ENCODE measurements around the gene LRRC45. TPM values are rescaled to one million over a fixed set of nuclear protein-coding genes. Genes with fewer than 3 reads are reported as not detected.

The LRRC45 gene
- total RNA-seq, 1 experiment from 2014 or later, result 41.5 TPM

DNA sequence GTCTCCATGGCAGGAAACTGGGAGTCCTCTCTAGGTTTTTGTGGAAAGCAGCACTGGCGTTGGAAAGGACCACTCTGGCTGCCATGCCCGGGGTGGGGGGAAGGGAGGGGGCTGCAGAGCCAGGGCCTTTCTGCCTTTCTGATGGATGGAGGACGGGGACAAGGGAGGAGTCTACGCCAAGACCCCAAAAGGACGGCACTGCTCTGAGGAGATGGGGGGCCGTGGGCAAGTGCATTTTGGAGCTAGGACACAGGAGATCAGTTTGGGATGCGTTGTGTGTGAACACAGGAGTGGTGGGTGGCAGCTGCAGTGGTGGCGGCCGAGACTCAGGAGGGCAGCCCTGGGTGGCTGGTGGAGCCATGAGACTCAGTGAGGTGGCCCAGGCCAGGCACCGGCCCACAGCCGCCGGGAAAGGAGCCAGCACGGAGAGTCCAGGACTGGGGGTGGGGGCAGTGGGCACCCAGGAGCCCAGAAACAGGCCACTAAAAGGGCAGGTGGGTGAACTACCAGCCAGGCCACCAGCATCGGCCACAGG lies 2.5 kb upstream of the LRRC45 start:
- POLR2A ChIA-PET (ENCODE audit: unreplicated experiment), result interaction anchor here (0.6 to 0.7 kb wide), 2 partner anchors 11 to 153 kb away, joined by 3 to 13 read pairs; no protein-coding TSS in a partner anchor

DNA sequence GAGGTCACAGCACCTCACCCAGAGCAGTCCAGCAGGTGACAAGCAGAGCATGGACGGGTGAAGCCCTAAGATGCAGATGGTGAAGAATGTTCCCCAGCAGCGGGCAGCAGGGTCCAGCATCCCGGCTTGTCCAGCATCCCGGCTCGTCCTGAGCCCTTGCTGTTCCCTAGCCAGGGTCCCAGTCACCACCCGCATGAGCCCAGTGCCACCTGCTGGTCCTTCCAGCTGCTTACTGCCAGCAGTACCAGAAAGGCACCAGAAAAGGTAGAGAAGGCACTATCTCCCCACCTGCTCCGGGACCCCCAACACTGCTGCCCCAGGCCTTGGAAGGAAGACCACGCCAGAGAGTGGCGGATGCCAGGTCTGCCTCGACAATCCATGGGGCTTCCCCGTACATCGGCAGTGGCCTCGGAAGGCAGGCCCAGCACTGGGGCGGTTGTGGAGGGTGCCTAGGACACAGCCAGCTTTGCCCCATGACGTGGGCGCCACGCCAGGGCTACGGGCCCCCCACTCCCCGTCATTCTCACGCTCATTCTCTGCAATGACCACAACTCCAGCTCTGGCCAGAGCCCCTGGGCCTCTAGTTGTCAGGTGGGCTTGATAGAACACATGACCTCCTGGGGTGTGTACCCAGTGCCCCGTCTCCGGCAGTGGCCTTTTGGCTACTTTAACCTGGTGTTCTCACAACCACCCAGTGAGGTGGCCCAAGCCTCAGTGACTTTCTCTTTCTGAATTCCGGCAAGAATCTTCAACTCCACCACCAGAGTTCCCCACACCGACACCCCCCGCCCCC lies 1.8 kb upstream of the LRRC45 start:
- no peaks in the 10 kb centered on the region for H3K9me2 ChIP-seq (ENCODE audit: insufficient read depth)
- peaks cover 11% of the 10 kb centered on the region; the same call in 1 of the 2 replicates for H3K79me2 ChIP-seq (ENCODE audit: low read depth)
- no peak overlapping the region for H3K27ac ChIP-seq
- peaks cover 5% of the 10 kb centered on the region; the same call in 1 of the 2 replicates for H4K20me1 ChIP-seq (ENCODE audit: insufficient read depth)
- no peak for TF ChIP-seq EZH2 (IDR thresholded peaks at IDR 0.05; ENCODE audit: low read depth)
- TF ChIP-seq, protein P1, sequence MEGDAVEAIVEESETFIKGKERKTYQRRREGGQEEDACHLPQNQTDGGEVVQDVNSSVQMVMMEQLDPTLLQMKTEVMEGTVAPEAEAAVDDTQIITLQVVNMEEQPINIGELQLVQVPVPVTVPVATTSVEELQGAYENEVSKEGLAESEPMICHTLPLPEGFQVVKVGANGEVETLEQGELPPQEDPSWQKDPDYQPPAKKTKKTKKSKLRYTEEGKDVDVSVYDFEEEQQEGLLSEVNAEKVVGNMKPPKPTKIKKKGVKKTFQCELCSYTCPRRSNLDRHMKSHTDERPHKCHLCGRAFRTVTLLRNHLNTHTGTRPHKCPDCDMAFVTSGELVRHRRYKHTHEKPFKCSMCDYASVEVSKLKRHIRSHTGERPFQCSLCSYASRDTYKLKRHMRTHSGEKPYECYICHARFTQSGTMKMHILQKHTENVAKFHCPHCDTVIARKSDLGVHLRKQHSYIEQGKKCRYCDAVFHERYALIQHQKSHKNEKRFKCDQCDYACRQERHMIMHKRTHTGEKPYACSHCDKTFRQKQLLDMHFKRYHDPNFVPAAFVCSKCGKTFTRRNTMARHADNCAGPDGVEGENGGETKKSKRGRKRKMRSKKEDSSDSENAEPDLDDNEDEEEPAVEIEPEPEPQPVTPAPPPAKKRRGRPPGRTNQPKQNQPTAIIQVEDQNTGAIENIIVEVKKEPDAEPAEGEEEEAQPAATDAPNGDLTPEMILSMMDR (conservative IDR thresholded peaks at IDR 0.05), result peak; percentile 73
- peak overlapping the region; percentile 89 for H3K4me2 ChIP-seq
- intact Hi-C loops (cut with micrococcal nuclease; ENCODE audit: unreplicated experiment), result loop anchor here (1.0 to 5.0 kb wide), 2 partner anchors 62 to 339 kb away; partner anchors contain the start of genes ARL16 and HGS
- H3K4me1 ChIP-seq (replicated peaks; ENCODE audit: insufficient read depth), result peaks cover 6% of the 10 kb centered on the region; the same call in 1 of the 2 replicates
- BruUV-seq (replicated peaks), result TSS peak; percentile 48
- peaks cover 6% of the 10 kb centered on the region; the same call in 1 of the 2 replicates for H3F3A ChIP-seq (ENCODE audit: insufficient read depth, low read depth)
- H3K4me3 ChIP-seq, result peak overlapping the region; percentile 84; the same call in 1 of the 2 replicates
- H3K27me3 ChIP-seq (ENCODE audit: insufficient read depth, low read depth), result no peaks in the 10 kb centered on the region
- no peak overlapping the region for H2AFZ ChIP-seq
- DNase-seq, result peak; percentile 45 to 85
- CTCF ChIA-PET, result interaction anchor here (1.5 to 3.2 kb wide), 5 partner anchors 16 to 109 kb away, joined by 3 to 18 read pairs (median 5); partner anchors contain the start of genes DCXR and NOTUM
- H3K9me3 ChIP-seq (ENCODE audit: insufficient read depth, low read depth), result no peaks in the 10 kb centered on the region
- H3K36me3 ChIP-seq (ENCODE audit: low read depth), result no peaks in the 10 kb centered on the region
- POLR2A ChIA-PET (ENCODE audit: unreplicated experiment), result interaction anchor here (0.6 kb wide), 1 partner anchor 154 kb away, joined by 3 read pairs; no protein-coding TSS in a partner anchor

More for the DNA sequence above, 2.5 kb upstream of the LRRC45 start:
- H3K79me2 ChIP-seq (ENCODE audit: low read depth), result peaks cover 11% of the 10 kb centered on the region; the same call in 1 of the 2 replicates
- BruUV-seq (replicated peaks), result no TSS peak
- no peak for DNase-seq
- no peaks in the 10 kb centered on the region for H3K36me3 ChIP-seq (ENCODE audit: low read depth)
- peaks cover 6% of the 10 kb centered on the region; the same call in 1 of the 2 replicates for H3K4me1 ChIP-seq (replicated peaks; ENCODE audit: insufficient read depth)
- no peak overlapping the region for H3K4me3 ChIP-seq
- H3K9me3 ChIP-seq (ENCODE audit: insufficient read depth, low read depth), result no peaks in the 10 kb centered on the region
- intact Hi-C loops (cut with micrococcal nuclease; ENCODE audit: unreplicated experiment), result loop anchor here (1.0 to 5.0 kb wide), 2 partner anchors 61 to 338 kb away; partner anchors contain the start of genes ARL16 and HGS
- no peak overlapping the region for H2AFZ ChIP-seq
- H3K9me2 ChIP-seq (ENCODE audit: insufficient read depth), result no peaks in the 10 kb centered on the region
- peak overlapping the region; percentile 89; the same call in 1 of the 2 replicates for H3K4me2 ChIP-seq
- peaks cover 5% of the 10 kb centered on the region; the same call in 1 of the 2 replicates for H4K20me1 ChIP-seq (ENCODE audit: insufficient read depth)
- no peak for TF ChIP-seq EZH2 (IDR thresholded peaks at IDR 0.05; ENCODE audit: low read depth)
- TF ChIP-seq, protein P1 (conservative IDR thresholded peaks at IDR 0.05), result no peak
- no peak overlapping the region for H3K27ac ChIP-seq
- CTCF ChIA-PET, result interaction anchor here (0.6 to 3.2 kb wide), 8 partner anchors 17 to 305 kb away, joined by 3 to 18 read pairs (median 5); partner anchors contain the start of genes DCXR and NOTUM
- H3K27me3 ChIP-seq (ENCODE audit: insufficient read depth, low read depth), result no peaks in the 10 kb centered on the region
- peaks cover 6% of the 10 kb centered on the region; the same call in 1 of the 2 replicates for H3F3A ChIP-seq (ENCODE audit: insufficient read depth, low read depth)

DNA sequence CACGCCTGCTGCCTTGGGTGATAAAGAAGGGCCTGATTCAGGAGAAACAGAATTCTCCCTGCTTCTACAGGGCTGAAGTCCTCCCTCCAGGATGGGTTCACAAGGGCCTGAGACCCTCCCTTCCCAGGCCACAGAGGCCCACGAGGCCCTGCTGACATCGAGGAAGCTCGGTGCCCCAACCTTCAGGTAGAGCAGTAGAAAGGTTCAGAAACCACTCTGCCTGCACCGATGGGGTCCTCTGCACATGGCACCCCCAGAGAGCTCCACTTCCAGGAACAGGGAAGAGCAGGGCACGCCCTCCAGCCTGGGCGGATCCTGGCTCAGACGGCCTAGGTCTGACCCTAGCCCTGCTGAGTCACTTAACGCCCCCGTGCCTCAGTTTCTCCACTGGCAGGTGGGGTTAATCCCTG lies 1.2 kb upstream of the LRRC45 start:
- peak overlapping the region; percentile 79 for H2AFZ ChIP-seq
- H3K9me3 ChIP-seq (ENCODE audit: insufficient read depth, low read depth), result no peaks in the 10 kb centered on the region
- no peaks in the 10 kb centered on the region for H3K36me3 ChIP-seq (ENCODE audit: low read depth)
- H3K4me1 ChIP-seq (replicated peaks; ENCODE audit: insufficient read depth), result peaks cover 6% of the 10 kb centered on the region; the same call in 1 of the 2 replicates
- POLR2A ChIA-PET (ENCODE audit: unreplicated experiment), result no interaction called here
- intact Hi-C loops (cut with micrococcal nuclease; ENCODE audit: unreplicated experiment), result loop anchor here (1.0 to 5.0 kb wide), 4 partner anchors 63 to 340 kb away; partner anchors contain the start of genes ARHGDIA, ARL16 and HGS
- H3K79me2 ChIP-seq (ENCODE audit: low read depth), result peaks cover 11% of the 10 kb centered on the region; the same call in 1 of the 2 replicates
- H3K27me3 ChIP-seq (ENCODE audit: insufficient read depth, low read depth), result no peaks in the 10 kb centered on the region
- H3K4me3 ChIP-seq, result peak overlapping the region; percentile 84
- BruUV-seq (replicated peaks), result no TSS peak
- H3K9me2 ChIP-seq (ENCODE audit: insufficient read depth), result no peaks in the 10 kb centered on the region
- DNase-seq, result peak in 1 of 2 experiments; percentile 25
- no peak overlapping the region for H3K27ac ChIP-seq
- H3F3A ChIP-seq (ENCODE audit: insufficient read depth, low read depth), result peaks cover 6% of the 10 kb centered on the region; the same call in 1 of the 2 replicates
- TF ChIP-seq EZH2 (IDR thresholded peaks at IDR 0.05; ENCODE audit: low read depth), result no peak
- TF ChIP-seq, protein P1 (conservative IDR thresholded peaks at IDR 0.05), result no peak
- CTCF ChIA-PET, result interaction anchor here (0.6 to 3.2 kb wide), 6 partner anchors 16 to 134 kb away, joined by 3 to 18 read pairs (median 5); partner anchors contain the start of genes DCXR and NOTUM
- peaks cover 5% of the 10 kb centered on the region; the same call in 1 of the 2 replicates for H4K20me1 ChIP-seq (ENCODE audit: insufficient read depth)
- H3K4me2 ChIP-seq, result peak overlapping the region; percentile 89
